ENCODE measurements around the gene LHB. TPM values are rescaled to one million over a fixed set of nuclear protein-coding genes. Genes with fewer than 3 reads are reported as not detected.
A peak's percentile ranks its signal among the peaks of the same experiment; 100 is the strongest.

Gene LHB
- total and polyA plus RNA-seq, 12 donors = 0.38 to 8.8 (median 1.8) TPM; not detected in 5

- H3K4me3 ChIP-seq = peak overlapping the region in 2 of 4 donors; percentile 22 to 51
- no peaks in the 10 kb centered on the region for H3K9me3 ChIP-seq (replicated peaks in 1 of 3)
- H3K27me3 ChIP-seq = no peaks in the 10 kb centered on the region
- H3K4me1 ChIP-seq (replicated peaks in 1 of 2) = peaks cover 3 to 19% of the 10 kb centered on the region in 2 donors
- peak in 5 of 7 donors; percentile 44 to 58 (median 50) for DNase-seq
- 0 to 2% (median 1%) methylated on average over 5 to 62 of the region's 62 CpGs for WGBS, 4 donors
- H3K36me3 ChIP-seq (replicated peaks in 1 of 2) = peaks cover 0 to 5% of the 10 kb centered on the region in 2 donors
- TF ChIP-seq POLR2A (IDR thresholded peaks at IDR 0.05) = no peak
- TF ChIP-seq CTCF (IDR thresholded peaks at IDR 0.05) = peak in 5 of 6 experiments; percentile 19 to 50 (median 26)
- H3K27ac ChIP-seq = no peak overlapping the region
- intact Hi-C loops (cut with DNase I) = no loop called here
Measured at GRCh38 chr19:49017666-49018351, 918 bp upstream of the LHB start.

GRCh38 chr19:49016067-49016839, 638 bp downstream of the LHB start:
- no peaks in the 10 kb centered on the region for H3K9me3 ChIP-seq (replicated peaks in 1 of 3)
- H3K27ac ChIP-seq = no peak overlapping the region
- peaks cover 3 to 19% of the 10 kb centered on the region in 2 donors for H3K4me1 ChIP-seq (replicated peaks in 1 of 2)
- no peak overlapping the region for H3K4me3 ChIP-seq
- 90 to 96% (median 93%) methylated on average over 9 to 26 of the region's 29 CpGs for WGBS, 4 donors
- peaks cover 0 to 11% of the 10 kb centered on the region in 2 donors for H3K36me3 ChIP-seq (replicated peaks in 1 of 2)
- TF ChIP-seq CTCF (IDR thresholded peaks at IDR 0.05) (no peak), POLR2A (IDR thresholded peaks at IDR 0.05) (no peak)
- H3K27me3 ChIP-seq = no peaks in the 10 kb centered on the region
- intact Hi-C loops (cut with DNase I) = no loop called here
- DNase-seq = no peak

- DNase-seq = no peak
- WGBS, 4 donors = 91 to 94% (median 93%) methylated on average over 14 to 18 of the region's 18 CpGs
- TF ChIP-seq POLR2A (IDR thresholded peaks at IDR 0.05) = no peak
- TF ChIP-seq CTCF (IDR thresholded peaks at IDR 0.05) = no peak
- H3K27me3 ChIP-seq = no peaks in the 10 kb centered on the region
- no peak overlapping the region for H3K4me3 ChIP-seq
- peaks cover 0 to 21% of the 10 kb centered on the region in 2 donors for H3K36me3 ChIP-seq (replicated peaks in 1 of 2)
- H3K9me3 ChIP-seq (replicated peaks in 1 of 3) = no peaks in the 10 kb centered on the region
- intact Hi-C loops (cut with DNase I) = no loop called here
- no peak overlapping the region for H3K27ac ChIP-seq
- H3K4me1 ChIP-seq (replicated peaks in 1 of 2) = peaks cover 3 to 19% of the 10 kb centered on the region in 2 donors
Measured at GRCh38 chr19:49014870-49015255, 2.0 kb downstream of the LHB start.

- Histone ChIP-seq H3K27ac (no peak overlapping the region), H3K36me3 (replicated peaks in 1 of 2) (peaks cover 0 to 27% of the 10 kb centered on the region in 2 donors), H3K9me3 (replicated peaks in 1 of 3) (no peaks in the 10 kb centered on the region), H3K27me3 (no peaks in the 10 kb centered on the region), H3K4me3 (no peak overlapping the region), H3K4me1 (replicated peaks in 1 of 2) (peaks cover 3 to 19% of the 10 kb centered on the region in 2 donors)
- peak; percentile 41 to 68 (median 63) for DNase-seq
- intact Hi-C loops (cut with DNase I) = no loop called here
- WGBS, 4 donors = 77 to 82% (median 79%) methylated on average over 21 to 32 of the region's 32 CpGs
- TF ChIP-seq CTCF (IDR thresholded peaks at IDR 0.05) (no peak), POLR2A (IDR thresholded peaks at IDR 0.05) (no peak)
Measured at GRCh38 chr19:49014123-49014869, 2.6 kb downstream of the LHB start.
